ENCODE results near the gene MEFV.
A peak's percentile ranks its signal among the peaks of the same experiment; 100 is the strongest.

The MEFV gene

DNA sequence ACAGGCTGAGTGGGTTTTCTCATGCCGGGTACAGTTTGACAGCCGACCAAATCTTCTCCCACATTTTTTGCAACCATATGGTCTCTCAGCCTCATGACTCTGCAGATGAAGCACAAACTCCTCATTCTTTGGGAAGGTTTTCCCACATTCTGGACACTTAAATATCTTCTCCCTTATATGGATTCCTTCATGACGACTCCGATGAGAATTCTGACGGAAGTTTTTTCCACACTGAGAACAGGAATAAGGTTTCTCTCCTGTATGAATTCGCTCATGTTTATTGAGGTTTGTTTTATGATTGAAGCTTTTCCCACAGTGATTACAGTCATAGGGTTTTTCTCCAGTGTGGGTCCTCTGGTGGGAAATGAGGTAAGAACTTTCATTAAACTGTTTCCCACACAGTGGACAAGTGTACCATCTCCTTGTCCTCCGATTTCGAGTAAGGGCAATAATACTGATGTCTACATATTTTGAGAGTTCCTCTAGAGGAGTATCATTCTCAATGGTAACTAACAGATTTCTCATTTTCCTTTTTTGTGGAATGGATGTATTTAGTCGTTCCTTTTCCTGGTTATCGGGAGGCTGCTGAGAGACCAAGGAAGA is 32.4 kb downstream of the MEFV start:
- TF ChIP-seq, protein P1, sequence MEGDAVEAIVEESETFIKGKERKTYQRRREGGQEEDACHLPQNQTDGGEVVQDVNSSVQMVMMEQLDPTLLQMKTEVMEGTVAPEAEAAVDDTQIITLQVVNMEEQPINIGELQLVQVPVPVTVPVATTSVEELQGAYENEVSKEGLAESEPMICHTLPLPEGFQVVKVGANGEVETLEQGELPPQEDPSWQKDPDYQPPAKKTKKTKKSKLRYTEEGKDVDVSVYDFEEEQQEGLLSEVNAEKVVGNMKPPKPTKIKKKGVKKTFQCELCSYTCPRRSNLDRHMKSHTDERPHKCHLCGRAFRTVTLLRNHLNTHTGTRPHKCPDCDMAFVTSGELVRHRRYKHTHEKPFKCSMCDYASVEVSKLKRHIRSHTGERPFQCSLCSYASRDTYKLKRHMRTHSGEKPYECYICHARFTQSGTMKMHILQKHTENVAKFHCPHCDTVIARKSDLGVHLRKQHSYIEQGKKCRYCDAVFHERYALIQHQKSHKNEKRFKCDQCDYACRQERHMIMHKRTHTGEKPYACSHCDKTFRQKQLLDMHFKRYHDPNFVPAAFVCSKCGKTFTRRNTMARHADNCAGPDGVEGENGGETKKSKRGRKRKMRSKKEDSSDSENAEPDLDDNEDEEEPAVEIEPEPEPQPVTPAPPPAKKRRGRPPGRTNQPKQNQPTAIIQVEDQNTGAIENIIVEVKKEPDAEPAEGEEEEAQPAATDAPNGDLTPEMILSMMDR (IDR thresholded peaks at IDR 0.05; ENCODE audit: low read depth, low read length): no peak
- peak; percentile 6 for DNase-seq (ENCODE audit: low read depth, low spot score)
- in situ Hi-C loops (cut with HindIII; ENCODE audit: low sequenced_read_pairs): no loop called here
- no peak overlapping the region for H3K4me3 ChIP-seq (ENCODE audit: low read depth, low read length)

DNA sequence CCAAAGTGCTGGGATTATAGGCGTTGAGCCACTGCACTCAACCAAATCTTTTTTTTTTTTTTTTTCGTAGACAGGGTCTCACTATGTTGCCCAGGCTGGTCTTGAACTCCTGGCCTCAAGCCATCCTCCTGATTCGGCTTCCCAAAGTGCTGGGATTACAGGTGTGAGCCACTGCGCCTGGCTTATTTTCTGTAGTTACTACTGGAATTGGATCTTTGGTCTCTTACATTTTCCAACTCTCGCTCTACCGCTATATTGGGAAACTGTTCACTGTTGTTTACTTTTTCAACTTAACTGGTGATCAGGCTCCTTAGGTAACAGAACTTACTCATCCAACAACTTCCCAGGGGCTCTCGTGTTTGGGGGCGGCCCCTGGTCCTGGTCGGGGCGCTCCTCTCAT is 35.6 kb downstream of the MEFV start:
- in situ Hi-C loops (cut with HindIII; ENCODE audit: low sequenced_read_pairs): no loop called here
- no peak for DNase-seq (ENCODE audit: low read depth, low spot score)
- TF ChIP-seq, protein P1 (IDR thresholded peaks at IDR 0.05; ENCODE audit: low read depth, low read length): no peak
- H3K4me3 ChIP-seq (ENCODE audit: low read depth, low read length): no peak overlapping the region

DNA sequence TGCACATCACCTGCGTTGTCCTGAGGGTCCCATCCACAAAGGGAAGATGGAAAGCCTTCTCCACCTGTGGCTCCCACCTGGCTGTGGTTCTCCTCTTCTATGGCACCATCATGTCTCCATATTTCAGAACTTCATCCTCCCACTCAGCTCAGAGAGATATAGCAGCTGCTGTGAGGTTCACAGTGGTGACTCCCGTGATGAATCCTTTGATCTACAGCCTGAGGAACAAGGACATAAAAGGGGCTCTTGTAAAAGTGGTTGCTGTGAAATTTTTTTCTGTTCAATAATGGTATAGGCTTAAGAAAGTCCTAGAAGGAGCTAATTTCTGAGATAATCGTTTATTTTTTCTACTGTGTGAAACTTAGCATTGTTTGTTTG is 40.2 kb downstream of the MEFV start:
- DNase-seq (ENCODE audit: low read depth, low spot score): no peak
- TF ChIP-seq, protein P1 (IDR thresholded peaks at IDR 0.05; ENCODE audit: low read depth, low read length): no peak
- in situ Hi-C loops (cut with HindIII; ENCODE audit: low sequenced_read_pairs): no loop called here
- H3K4me3 ChIP-seq (ENCODE audit: low read depth, low read length): no peak overlapping the region

DNA sequence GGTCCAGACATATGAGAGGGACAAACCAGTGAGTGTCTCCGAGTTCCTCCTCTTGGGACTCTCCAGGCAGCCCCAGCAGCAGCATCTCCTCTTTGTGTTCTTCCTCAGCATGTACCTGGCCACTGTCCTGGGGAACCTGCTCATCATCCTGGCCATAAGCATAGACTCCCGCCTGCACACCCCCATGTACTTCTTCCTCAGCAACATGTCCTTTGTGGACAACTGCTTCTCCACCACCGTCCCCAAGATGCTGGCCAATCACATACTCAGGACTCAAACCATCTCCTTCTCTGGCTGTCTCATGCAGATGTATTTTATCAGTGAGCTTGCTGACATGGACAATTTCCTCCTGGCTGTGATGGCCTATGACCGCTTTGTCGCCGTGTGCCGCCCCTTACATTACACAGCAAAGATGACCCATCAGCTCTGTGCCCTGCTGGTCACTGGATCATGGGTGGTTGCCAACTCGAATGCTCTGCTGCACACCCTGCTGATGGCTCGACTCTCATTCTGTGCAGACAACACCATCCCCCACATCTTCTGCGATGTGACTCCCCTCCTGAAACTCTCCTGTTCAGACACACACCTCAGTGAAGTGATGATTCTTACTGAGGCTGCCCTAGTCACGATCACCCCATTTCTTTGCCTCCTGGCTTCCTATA is 40.7 kb downstream of the MEFV start:
- H3K4me3 ChIP-seq (ENCODE audit: low read depth, low read length): no peak overlapping the region
- in situ Hi-C loops (cut with HindIII; ENCODE audit: low sequenced_read_pairs): no loop called here
- DNase-seq (ENCODE audit: low read depth, low spot score): no peak
- TF ChIP-seq, protein P1 (IDR thresholded peaks at IDR 0.05; ENCODE audit: low read depth, low read length): no peak

DNA sequence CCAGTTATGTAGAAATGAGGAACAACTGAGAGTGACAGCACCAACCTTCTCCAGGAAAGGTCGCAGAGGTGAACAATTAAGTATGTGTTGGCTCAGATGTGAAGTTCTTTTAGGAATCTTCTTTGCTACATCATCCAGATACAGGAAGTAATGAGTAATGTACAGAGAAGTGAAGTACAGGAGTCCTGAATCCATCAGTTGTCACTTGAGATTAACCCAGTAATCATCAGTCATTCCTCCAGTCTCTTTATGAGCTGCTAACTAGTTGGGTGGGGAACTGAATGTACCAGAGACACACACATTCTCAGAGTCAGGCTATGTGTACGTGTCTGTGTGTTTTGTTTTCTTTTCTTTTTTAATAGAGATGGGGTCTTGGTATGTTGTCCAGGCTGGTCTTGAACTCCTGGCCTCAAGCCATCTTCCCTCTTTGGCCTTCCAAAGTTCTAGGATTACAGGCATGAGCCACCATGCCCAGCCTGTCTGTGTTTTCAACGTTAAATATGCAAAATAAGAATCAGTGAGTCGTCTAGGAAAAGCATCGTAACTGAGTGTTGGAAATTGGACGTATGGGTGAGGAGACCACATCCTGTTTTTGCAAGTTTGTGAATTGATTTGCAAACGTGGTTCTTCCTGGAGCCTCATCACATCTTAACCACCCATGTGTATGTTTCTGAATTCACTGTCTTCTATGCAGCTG is 41.4 kb downstream of the MEFV start:
- no peak for DNase-seq (ENCODE audit: low read depth, low spot score)
- H3K4me3 ChIP-seq (ENCODE audit: low read depth, low read length): no peak overlapping the region
- in situ Hi-C loops (cut with HindIII; ENCODE audit: low sequenced_read_pairs): no loop called here
- TF ChIP-seq, protein P1 (IDR thresholded peaks at IDR 0.05; ENCODE audit: low read depth, low read length): no peak

DNA sequence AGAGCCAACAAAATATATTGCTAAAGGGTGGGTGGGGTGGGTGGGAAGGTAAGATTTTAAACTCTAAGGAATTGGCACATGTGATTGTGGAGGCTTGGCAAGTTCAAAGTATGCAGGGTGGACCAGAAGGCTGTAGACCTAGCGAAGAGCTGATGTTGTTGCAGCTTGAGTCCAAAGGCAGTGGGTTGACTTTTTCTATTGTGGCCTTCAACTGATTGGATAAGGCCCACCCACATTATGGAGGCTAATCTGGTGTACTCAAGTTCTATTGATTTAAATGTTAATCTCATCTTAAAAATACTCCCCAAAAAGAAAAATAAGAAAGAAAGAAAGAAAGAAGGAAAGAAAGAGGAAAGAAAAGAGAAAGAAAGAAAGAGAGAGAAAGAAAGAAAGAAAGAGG is 43.9 kb downstream of the MEFV start:
- in situ Hi-C loops (cut with HindIII; ENCODE audit: low sequenced_read_pairs): no loop called here
- TF ChIP-seq, protein P1 (IDR thresholded peaks at IDR 0.05; ENCODE audit: low read depth, low read length): no peak
- H3K4me3 ChIP-seq (ENCODE audit: low read depth, low read length): no peak overlapping the region
- no peak for DNase-seq (ENCODE audit: low read depth, low spot score)

All from astrocyte of the spinal cord (primary cell).